ENCODE measurements around the gene PTPRZ1.

DNA sequence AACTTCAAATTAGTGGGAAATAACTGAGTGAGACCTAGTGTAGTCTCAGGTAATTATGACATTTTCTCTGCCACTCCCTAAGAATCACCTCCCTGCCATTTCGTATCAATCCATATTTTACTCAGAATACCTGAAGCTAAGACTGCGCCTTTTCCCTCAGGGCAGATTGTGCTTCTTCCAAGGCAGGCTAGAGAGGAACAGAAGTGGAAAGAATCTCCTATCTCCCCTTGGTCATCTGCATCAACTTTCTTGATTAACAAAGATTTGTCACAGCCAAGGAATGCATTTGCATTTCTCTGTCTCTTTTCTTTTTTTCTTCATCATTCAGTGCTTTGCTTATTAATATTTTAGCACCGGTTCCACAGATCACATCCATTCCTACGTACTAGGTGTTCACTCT, 119.1 kb downstream of the PTPRZ1 start:
- TF ChIP-seq YY1 (IDR thresholded peaks at IDR 0.05; ENCODE audit: insufficient read depth, insufficient read length) (no peak), SUZ12 (IDR thresholded peaks at IDR 0.05; ENCODE audit: extremely low read depth, insufficient read depth, insufficient read length) (no peak)
